Stimulated activated effector memory CD8-positive, alpha-beta T cell treated with anti-CD3 and anti-CD28 coated beads, Interleukin-12 subunit alpha, Interleukin-12 subunit beta, amount 100 ng/mL, for 72 hours (primary cell): ENCODE results near the gene SGPP2.

ENCODE experiments used
- ATAC-seq: fragments of 150-1000 bp; cut with Tn5 transposase; 2 replicates; pipeline ENCODE4 v1.10.0; 2021
- DNase-seq, 2 donors: peaks; one replicate each; pipeline ENCODE4 v3.0.0; 2021 to 2022; ENCODE audit warnings: low spot score in 2 of 2
- H3K27ac Mint-ChIP-seq: one replicate; pipeline ENCODE4 v1.8.0; 2022; ENCODE audit warnings: mild to moderate bottlenecking, mixed read lengths
- H3K36me3 Mint-ChIP-seq: one replicate; pipeline ENCODE4 v1.8.0; 2022; ENCODE audit warnings: mild to moderate bottlenecking, mixed read lengths
- H3K4me1 Mint-ChIP-seq: one replicate; pipeline ENCODE4 v1.8.0; 2022; ENCODE audit warnings: mixed read lengths
- H3K4me3 Mint-ChIP-seq: one replicate; pipeline ENCODE4 v1.8.0; 2022; ENCODE audit warnings: mild to moderate bottlenecking, mixed read lengths
- H3K9me3 Mint-ChIP-seq: one replicate; pipeline ENCODE4 v1.8.0; 2022; ENCODE audit warnings: mixed read lengths

Gene SGPP2

DNA sequence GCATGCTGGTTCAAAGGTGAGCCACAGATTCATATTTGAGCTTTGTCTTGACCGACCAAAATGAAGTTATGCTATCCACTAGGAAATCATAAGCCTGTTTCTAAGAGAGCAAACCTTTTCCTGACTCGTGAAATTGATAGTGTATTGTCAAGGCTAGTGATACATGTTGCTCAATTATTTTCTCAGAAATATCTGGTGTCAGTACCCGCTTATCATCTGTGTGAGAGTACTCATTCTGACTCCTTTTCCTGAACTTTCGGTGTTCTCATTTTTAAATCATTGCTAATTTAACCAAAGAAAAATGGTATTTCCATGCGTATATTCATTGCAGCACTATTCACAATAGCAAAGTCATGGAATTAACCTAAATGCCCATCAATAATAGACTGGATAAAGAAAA is 56.2 kb downstream of the SGPP2 start:
- no peaks in the 10 kb centered on the region for H3K9me3 Mint-ChIP-seq

DNA sequence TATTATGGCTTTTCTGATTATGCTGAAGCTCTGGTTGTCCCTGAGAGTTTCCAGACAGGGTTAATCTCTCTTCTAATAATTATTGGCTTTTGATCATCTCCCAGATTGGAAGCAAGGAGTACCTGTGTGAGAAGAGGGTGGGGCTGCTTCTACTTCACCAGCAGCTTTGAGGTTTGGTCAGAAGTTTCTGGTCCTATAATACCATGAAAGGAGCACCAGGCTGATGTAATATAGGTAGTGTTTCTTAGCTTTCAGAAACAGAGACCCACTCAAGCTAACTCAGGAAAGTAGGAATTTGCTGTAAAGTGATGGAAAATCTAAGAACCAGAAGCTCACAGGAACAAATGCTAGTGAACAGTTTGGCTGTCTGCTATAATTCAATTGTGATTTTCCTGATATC is 57.6 kb downstream of the SGPP2 start:
- ATAC-seq (no peak), DNase-seq (no peak)
- Mint-ChIP-seq H3K4me3 (no peak overlapping the region), H3K27ac (no peak overlapping the region), H3K9me3 (no peaks in the 10 kb centered on the region), H3K4me1 (no peaks in the 10 kb centered on the region), H3K36me3 (no peaks in the 10 kb centered on the region)

More for the DNA sequence above, 56.2 kb downstream of the SGPP2 start:
- ATAC-seq, result no peak
- DNase-seq, result no peak
- Mint-ChIP-seq H3K4me1 (no peaks in the 10 kb centered on the region), H3K4me3 (no peak overlapping the region), H3K36me3 (no peaks in the 10 kb centered on the region), H3K27ac (no peak overlapping the region)

- DNase-seq, result no peak
- no peaks in the 10 kb centered on the region for H3K36me3 Mint-ChIP-seq
- ATAC-seq, result no peak
- no peak overlapping the region for H3K4me3 Mint-ChIP-seq
- no peaks in the 10 kb centered on the region for H3K4me1 Mint-ChIP-seq
- no peaks in the 10 kb centered on the region for H3K9me3 Mint-ChIP-seq
- no peak overlapping the region for H3K27ac Mint-ChIP-seq
These were observed 59.2 kb downstream of the SGPP2 start for GRCh38 chr2:222483513-222484039.

- H3K36me3 Mint-ChIP-seq, result no peaks in the 10 kb centered on the region
- H3K4me1 Mint-ChIP-seq, result no peaks in the 10 kb centered on the region
- H3K27ac Mint-ChIP-seq, result no peak overlapping the region
- DNase-seq (no peak), ATAC-seq (no peak)
- no peaks in the 10 kb centered on the region for H3K9me3 Mint-ChIP-seq
- H3K4me3 Mint-ChIP-seq, result no peak overlapping the region
These were observed 61.2 kb downstream of the SGPP2 start for GRCh38 chr2:222485367-222486211.

GRCh38 chr2:222490131-222490530 is 65.8 kb downstream of the SGPP2 start:
- H3K4me3 Mint-ChIP-seq, result no peak overlapping the region
- no peaks in the 10 kb centered on the region for H3K9me3 Mint-ChIP-seq
- no peak overlapping the region for H3K27ac Mint-ChIP-seq
- ATAC-seq (no peak), DNase-seq (no peak)
- H3K4me1 Mint-ChIP-seq, result no peaks in the 10 kb centered on the region
- H3K36me3 Mint-ChIP-seq, result no peaks in the 10 kb centered on the region

- H3K27ac Mint-ChIP-seq, result no peak overlapping the region
- DNase-seq (no peak), ATAC-seq (no peak)
- H3K36me3 Mint-ChIP-seq, result no peaks in the 10 kb centered on the region
- H3K4me1 Mint-ChIP-seq, result no peaks in the 10 kb centered on the region
- no peak overlapping the region for H3K4me3 Mint-ChIP-seq
- H3K9me3 Mint-ChIP-seq, result no peaks in the 10 kb centered on the region
These were observed 68.3 kb downstream of the SGPP2 start for GRCh38 chr2:222492683-222493082.

GRCh38 chr2:222494104-222494739 is 69.9 kb downstream of the SGPP2 start:
- H3K9me3 Mint-ChIP-seq, result no peaks in the 10 kb centered on the region
- no peak overlapping the region for H3K27ac Mint-ChIP-seq
- no peaks in the 10 kb centered on the region for H3K4me1 Mint-ChIP-seq
- no peaks in the 10 kb centered on the region for H3K36me3 Mint-ChIP-seq
- H3K4me3 Mint-ChIP-seq, result no peak overlapping the region
- no peak for DNase-seq
- no peak for ATAC-seq

DNA sequence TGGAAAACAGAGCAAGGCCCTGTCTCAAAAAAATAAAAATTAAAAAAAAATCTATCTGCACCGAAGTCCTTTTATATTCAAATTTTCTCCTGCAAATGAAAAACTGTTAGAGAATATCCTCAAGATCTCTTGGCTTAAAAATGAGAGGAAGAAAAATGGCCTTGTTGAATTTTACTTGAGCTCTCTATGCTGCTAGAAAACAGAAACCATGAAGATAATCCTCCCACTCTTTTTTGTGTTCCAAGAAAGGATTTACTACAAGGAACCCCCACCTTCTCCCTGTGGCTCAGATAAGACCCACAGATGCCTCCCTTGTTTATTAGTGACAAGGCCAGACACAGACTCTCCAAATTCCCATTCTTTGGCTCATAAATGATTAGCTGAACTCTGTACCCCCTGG is 71.0 kb downstream of the SGPP2 start:
- Mint-ChIP-seq H3K4me3 (no peak overlapping the region), H3K4me1 (no peaks in the 10 kb centered on the region), H3K27ac (no peak overlapping the region), H3K36me3 (no peaks in the 10 kb centered on the region), H3K9me3 (no peaks in the 10 kb centered on the region)
- ATAC-seq (no peak), DNase-seq (no peak)

- DNase-seq (no peak), ATAC-seq (no peak)
- H3K4me1 Mint-ChIP-seq, result peaks cover 5% of the 10 kb centered on the region
- no peaks in the 10 kb centered on the region for H3K36me3 Mint-ChIP-seq
- no peak overlapping the region for H3K27ac Mint-ChIP-seq
- H3K4me3 Mint-ChIP-seq, result no peak overlapping the region
- no peaks in the 10 kb centered on the region for H3K9me3 Mint-ChIP-seq
These were observed 74.9 kb downstream of the SGPP2 start for GRCh38 chr2:222499226-222499625.

DNA sequence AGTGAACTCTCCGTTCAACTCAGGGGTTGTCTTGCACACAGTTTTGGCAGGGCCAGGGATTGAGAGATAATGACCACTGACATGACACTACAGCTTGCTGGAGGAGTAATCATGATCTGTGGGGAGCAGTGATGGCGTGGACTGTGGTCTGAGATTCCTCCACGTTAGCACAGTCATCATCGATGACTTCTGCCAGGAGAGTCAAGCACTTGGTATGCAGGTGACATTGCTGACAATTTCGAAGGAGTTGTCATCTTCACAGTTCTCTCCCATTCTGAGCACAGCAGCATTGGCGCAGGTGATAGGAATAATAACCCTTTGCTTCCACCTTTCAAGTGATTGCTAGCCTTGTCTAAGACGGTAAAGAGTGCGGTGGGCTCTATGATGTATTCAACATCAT is 79.8 kb downstream of the SGPP2 start:
- H3K4me3 Mint-ChIP-seq, result no peak overlapping the region

DNA sequence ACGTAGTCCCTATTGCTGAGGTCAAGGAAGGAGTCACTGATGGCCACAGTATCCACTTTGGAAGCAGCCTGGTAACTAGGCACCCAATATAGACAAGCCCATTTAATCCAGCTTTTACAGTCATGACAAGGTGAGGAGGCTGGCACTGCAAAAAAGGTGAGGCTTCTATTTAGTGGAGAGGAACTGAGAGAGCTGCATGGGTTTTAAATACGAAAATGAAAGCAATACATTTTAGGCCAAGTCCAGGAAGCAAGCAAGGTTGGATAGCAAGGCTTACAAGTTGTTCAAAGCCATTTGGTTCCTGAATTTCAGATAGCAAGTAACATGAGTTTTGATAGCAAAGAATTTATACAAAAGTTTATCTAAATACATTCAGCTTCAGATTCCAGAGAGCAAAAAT is 80.4 kb downstream of the SGPP2 start:
- ATAC-seq (no peak), DNase-seq (no peak)
- H3K9me3 Mint-ChIP-seq, result no peaks in the 10 kb centered on the region
- no peak overlapping the region for H3K4me3 Mint-ChIP-seq
- no peaks in the 10 kb centered on the region for H3K36me3 Mint-ChIP-seq
- H3K27ac Mint-ChIP-seq, result no peak overlapping the region
- H3K4me1 Mint-ChIP-seq, result peaks cover 5% of the 10 kb centered on the region

More for the DNA sequence above, 79.8 kb downstream of the SGPP2 start:
- no peaks in the 10 kb centered on the region for H3K9me3 Mint-ChIP-seq
- no peaks in the 10 kb centered on the region for H3K36me3 Mint-ChIP-seq
- H3K27ac Mint-ChIP-seq, result no peak overlapping the region
- ATAC-seq (no peak), DNase-seq (no peak)
- H3K4me1 Mint-ChIP-seq, result peaks cover 5% of the 10 kb centered on the region

DNA sequence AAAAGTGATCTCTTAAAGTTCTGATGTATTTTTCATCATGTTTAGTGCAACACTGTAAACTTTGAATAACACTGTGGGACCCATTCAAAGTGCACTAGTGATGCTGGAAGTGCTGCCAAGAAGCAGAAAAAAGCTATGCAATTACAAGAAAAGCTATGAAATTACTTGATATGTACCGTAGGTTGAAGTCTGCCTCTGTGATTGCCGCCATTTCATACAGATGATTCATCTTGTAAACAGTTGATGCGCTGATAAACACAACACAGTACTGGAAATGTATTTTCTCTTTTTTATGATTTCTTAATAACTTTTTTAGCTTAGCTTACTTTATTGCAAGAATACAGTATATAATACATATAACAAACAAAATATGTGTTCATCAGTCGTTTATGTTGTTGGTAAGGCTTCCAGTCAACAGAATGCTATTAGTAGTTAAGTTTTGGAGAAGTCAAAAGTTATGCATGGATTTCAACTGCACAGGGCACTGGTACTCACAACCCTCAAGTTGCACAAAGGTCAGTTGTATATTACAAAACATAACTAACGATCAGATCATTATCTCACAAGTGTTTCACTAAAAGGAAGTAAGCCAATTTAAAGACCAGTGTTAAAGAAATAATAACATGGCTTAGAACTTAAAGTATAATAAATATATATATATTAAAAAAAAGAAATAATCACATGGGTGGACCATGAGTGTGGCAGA is 82.0 kb downstream of the SGPP2 start:
- ATAC-seq, result no peak
- no peak overlapping the region for H3K4me3 Mint-ChIP-seq
- peaks cover 5% of the 10 kb centered on the region for H3K4me1 Mint-ChIP-seq
- H3K27ac Mint-ChIP-seq, result no peak overlapping the region
- no peak for DNase-seq
- no peaks in the 10 kb centered on the region for H3K9me3 Mint-ChIP-seq
- no peaks in the 10 kb centered on the region for H3K36me3 Mint-ChIP-seq

GRCh38 chr2:222514901-222515300 is 90.6 kb downstream of the SGPP2 start:
- Mint-ChIP-seq H3K4me3 (no peak overlapping the region), H3K36me3 (no peaks in the 10 kb centered on the region), H3K9me3 (peaks cover 4% of the 10 kb centered on the region), H3K4me1 (no peaks in the 10 kb centered on the region), H3K27ac (no peak overlapping the region)
- ATAC-seq (no peak), DNase-seq (no peak)

- DNase-seq (no peak), ATAC-seq (no peak)
- H3K9me3 Mint-ChIP-seq, result no peaks in the 10 kb centered on the region
These were observed 94.4 kb downstream of the SGPP2 start for GRCh38 chr2:222518570-222519381.

DNA sequence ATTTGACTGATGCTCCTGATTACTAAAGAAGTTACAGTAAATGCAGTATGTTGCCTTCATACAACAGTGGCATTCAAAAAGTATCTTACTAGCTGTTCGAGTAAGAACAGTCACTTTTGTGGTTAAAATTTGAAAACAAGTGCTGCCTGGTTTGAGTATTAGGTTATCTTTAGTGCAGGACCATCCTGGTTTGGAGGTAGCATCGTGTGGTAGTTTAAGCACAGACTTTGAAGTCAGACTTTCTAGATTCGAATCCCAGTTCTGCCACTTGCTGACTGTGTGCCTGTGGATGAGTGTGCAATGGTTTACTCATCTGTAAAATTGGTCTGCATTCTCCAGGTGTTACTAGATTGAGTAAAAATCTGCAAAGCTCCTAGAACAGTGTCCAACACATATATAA is 96.8 kb downstream of the SGPP2 start:
- ATAC-seq, result peak; percentile 73

More at GRCh38 chr2:222518570-222519381, 94.4 kb downstream of the SGPP2 start:
- no peaks in the 10 kb centered on the region for H3K36me3 Mint-ChIP-seq
- no peaks in the 10 kb centered on the region for H3K4me1 Mint-ChIP-seq
- H3K4me3 Mint-ChIP-seq, result no peak overlapping the region
- no peak overlapping the region for H3K27ac Mint-ChIP-seq

More for the DNA sequence above, 96.8 kb downstream of the SGPP2 start:
- Mint-ChIP-seq H3K36me3 (no peaks in the 10 kb centered on the region), H3K9me3 (no peaks in the 10 kb centered on the region), H3K4me1 (no peaks in the 10 kb centered on the region), H3K27ac (no peak overlapping the region), H3K4me3 (no peak overlapping the region)
- no peak for DNase-seq
